HEK293T (cell line): Measurements from ENCODE around the gene ZNF564.

Experiments
- FOXA1 ChIP-seq: fragments of 450-650 bp; IDR thresholded peaks from 2 replicates; pipeline ENCODE4 v1.6.1; 2016; ENCODE audit warnings: mild to moderate bottlenecking
- FOXK2 ChIP-seq: fragments of 450-650 bp; IDR thresholded peaks from 2 replicates; pipeline ENCODE4 v1.6.1; 2016; ENCODE audit warnings: mild to moderate bottlenecking
- FOXM1 ChIP-seq: fragments of 450-650 bp; IDR thresholded peaks from 2 replicates; pipeline ENCODE4 v1.6.1; 2017; ENCODE audit warnings: mild to moderate bottlenecking, borderline replicate concordance
- HDGF ChIP-seq: fragments of 450-650 bp; IDR thresholded peaks from 2 replicates; pipeline ENCODE4 v1.6.1; 2017; ENCODE audit warnings: antibody characterized with exemption, borderline replicate concordance

DNA sequence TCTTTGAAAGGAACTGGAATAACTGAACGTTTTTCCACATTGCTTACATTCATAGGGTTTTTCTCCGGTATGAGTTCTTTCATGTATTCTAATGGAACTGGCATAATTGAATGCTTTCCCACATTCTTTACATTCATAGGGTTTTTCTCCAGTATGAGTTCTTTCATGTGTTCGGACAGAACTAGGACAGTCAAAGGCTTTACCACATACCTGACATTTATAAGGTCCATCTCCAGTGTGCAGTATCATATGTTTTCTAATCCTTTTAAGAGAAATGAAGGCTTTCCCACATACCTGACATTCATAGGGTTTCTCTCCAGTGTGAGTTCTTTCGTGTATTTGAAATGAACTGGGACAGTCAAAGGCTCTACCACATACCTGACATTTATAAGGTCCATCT is 24.7 kb downstream of the ZNF564 start:
- TF ChIP-seq HDGF (no peak), FOXK2 (no peak), FOXM1 (no peak), FOXA1 (no peak)
